HEK293T (cell line): ENCODE measurements around the gene TMED8.
A peak's percentile ranks its signal among the peaks of the same experiment; 100 is the strongest.

Experiments
- CTCF ChIA-PET: fragments of 350-600 bp; formaldehyde crosslinking; extraction: SDS; loops from one replicate; lab custom pipeline; 2021; ENCODE audit warnings: antibody characterized with exemption, inconsistent platforms; lab: Yijun Ruan, JAX
- POLR2A ChIA-PET: fragments of 350-600 bp; formaldehyde crosslinking; extraction: SDS; loops from one replicate; lab custom pipeline; 2020; ENCODE audit warnings: antibody characterized with exemption, inconsistent platforms; lab: Yijun Ruan, JAX
- DNase-seq: peaks from one replicate; pipeline ENCODE4 v3.0.0; 2012; ENCODE audit warnings: mixed read lengths; ENCODE audit errors: extremely low spot score
- ARNT ChIP-seq: fragments of 450-650 bp; IDR thresholded peaks from 2 replicates; pipeline ENCODE4 v1.6.1; 2017; ENCODE audit warnings: mild to moderate bottlenecking
- BHLHE40 ChIP-seq: fragments of 450-650 bp; IDR thresholded peaks from 2 replicates; pipeline ENCODE4 v1.6.1; 2016; ENCODE audit warnings: mild to moderate bottlenecking, moderate library complexity, borderline replicate concordance
- CTBP1 ChIP-seq: fragments of 450-650 bp; IDR thresholded peaks from 2 replicates; pipeline ENCODE4 v1.6.1; 2016; ENCODE audit warnings: borderline replicate concordance
- ELF4 ChIP-seq: fragments of 450-650 bp; IDR thresholded peaks from 2 replicates; pipeline ENCODE4 v1.6.1; 2017; ENCODE audit warnings: antibody characterized with exemption
- FOXA1 ChIP-seq: fragments of 450-650 bp; IDR thresholded peaks from 2 replicates; pipeline ENCODE4 v1.6.1; 2016; ENCODE audit warnings: mild to moderate bottlenecking
- FOXK2 ChIP-seq: fragments of 450-650 bp; IDR thresholded peaks from 2 replicates; pipeline ENCODE4 v1.6.1; 2016; ENCODE audit warnings: mild to moderate bottlenecking
- FOXM1 ChIP-seq: fragments of 450-650 bp; IDR thresholded peaks from 2 replicates; pipeline ENCODE4 v1.6.1; 2017; ENCODE audit warnings: mild to moderate bottlenecking, borderline replicate concordance
- HDGF ChIP-seq: fragments of 450-650 bp; IDR thresholded peaks from 2 replicates; pipeline ENCODE4 v1.6.1; 2017; ENCODE audit warnings: antibody characterized with exemption, borderline replicate concordance
- L3MBTL2 ChIP-seq: fragments of 450-650 bp; conservative IDR thresholded peaks from 2 replicates; pipeline ENCODE4 v1.6.1; 2016; ENCODE audit warnings: mild to moderate bottlenecking
- LEF1 ChIP-seq: fragments of 450-650 bp; IDR thresholded peaks from 2 replicates; pipeline ENCODE4 v1.6.1; 2017; ENCODE audit warnings: mild to moderate bottlenecking, borderline replicate concordance
- NFRKB ChIP-seq: fragments of 450-650 bp; IDR thresholded peaks from 2 replicates; pipeline ENCODE4 v1.6.1; 2016; ENCODE audit warnings: mild to moderate bottlenecking, moderate library complexity
- SP1 ChIP-seq: fragments of 450-650 bp; IDR thresholded peaks from 2 replicates; pipeline ENCODE4 v1.6.1; 2017
- SUZ12 ChIP-seq: fragments of 450-650 bp; IDR thresholded peaks from 2 replicates; pipeline ENCODE4 v1.6.1; 2016; ENCODE audit warnings: mild to moderate bottlenecking
- TARDBP ChIP-seq: fragments of 450-650 bp; IDR thresholded peaks from 2 replicates; pipeline ENCODE4 v1.6.1; 2016
- ZNF384 ChIP-seq: fragments of 450-650 bp; IDR thresholded peaks from 2 replicates; pipeline ENCODE4 v1.6.1; 2016
- TF ChIP-seq, protein P1 (sequence below): fragments of 450-650 bp; IDR thresholded peaks from 2 replicates; pipeline ENCODE4 v1.6.1; 2016

Gene TMED8

DNA sequence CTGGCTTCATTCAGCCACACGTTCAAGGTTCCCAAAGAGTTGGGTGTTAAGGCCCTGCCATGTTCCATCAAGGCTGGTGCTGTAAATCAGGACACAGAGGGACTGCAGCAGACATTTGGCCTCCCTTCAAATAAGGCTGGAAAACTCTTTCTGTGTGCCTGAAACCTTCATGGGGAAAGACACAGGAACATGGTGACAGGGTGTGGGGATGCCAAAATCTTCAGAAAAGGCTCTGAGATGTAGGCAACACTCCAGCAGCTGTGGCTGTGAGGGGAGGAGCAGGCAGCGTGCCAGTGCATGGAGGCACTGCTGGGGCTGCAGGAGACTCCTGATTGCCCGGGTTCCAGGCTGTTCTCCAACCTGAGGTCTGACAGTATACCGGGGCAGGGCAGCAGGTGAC lies 71.2 kb downstream of the TMED8 start:
- CTCF ChIA-PET = interaction anchor here (0.8 to 6.3 kb wide), 2 partner anchors 9 to 153 kb away, joined by 4 to 134 read pairs; no protein-coding TSS in a partner anchor
- DNase-seq = no peak
- TF ChIP-seq SUZ12 (no peak), ZNF384 (no peak), FOXM1 (no peak), FOXK2 (no peak)
- POLR2A ChIA-PET = interaction anchor here (5.2 kb wide), 1 partner anchor 15 kb away, joined by 56 read pairs; the partner anchor contains the start of genes GSTZ1 and POMT2

- no peak for DNase-seq
- ChIA-PET CTCF (interaction anchor here (0.7 to 6.3 kb wide), 5 partner anchors 11 to 247 kb away, joined by 3 to 134 read pairs (median 4); no protein-coding TSS in a partner anchor), POLR2A (interaction anchor here (0.7 to 5.2 kb wide), 7 partner anchors 12 to 602 kb away, joined by 3 to 56 read pairs (median 3); partner anchors contain the start of genes GSTZ1, POMT2, SAMD15 and TMED8)
- TF ChIP-seq ELF4 (no peak), ARNT (no peak), SP1 (no peak), SUZ12 (no peak), ZNF384 (no peak), FOXK2 (no peak), NFRKB (no peak), HDGF (no peak), CTBP1 (no peak), TARDBP (no peak), L3MBTL2 (no peak), BHLHE40 (no peak), FOXA1 (no peak), LEF1 (no peak)
- TF ChIP-seq, protein P1, sequence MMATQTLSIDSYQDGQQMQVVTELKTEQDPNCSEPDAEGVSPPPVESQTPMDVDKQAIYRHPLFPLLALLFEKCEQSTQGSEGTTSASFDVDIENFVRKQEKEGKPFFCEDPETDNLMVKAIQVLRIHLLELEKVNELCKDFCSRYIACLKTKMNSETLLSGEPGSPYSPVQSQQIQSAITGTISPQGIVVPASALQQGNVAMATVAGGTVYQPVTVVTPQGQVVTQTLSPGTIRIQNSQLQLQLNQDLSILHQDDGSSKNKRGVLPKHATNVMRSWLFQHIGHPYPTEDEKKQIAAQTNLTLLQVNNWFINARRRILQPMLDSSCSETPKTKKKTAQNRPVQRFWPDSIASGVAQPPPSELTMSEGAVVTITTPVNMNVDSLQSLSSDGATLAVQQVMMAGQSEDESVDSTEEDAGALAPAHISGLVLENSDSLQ = no peak
Measured at GRCh38 chr14:77303417-77304156, 73.3 kb downstream of the TMED8 start.

- DNase-seq = no peak
- ChIA-PET POLR2A (interaction anchor here (1.0 to 5.2 kb wide), 3 partner anchors 10 to 74 kb away, joined by 3 to 56 read pairs (median 3); partner anchors contain the start of genes GSTZ1, POMT2, SAMD15 and TMED8), CTCF (interaction anchor here (2.3 to 6.3 kb wide), 2 partner anchors 11 to 151 kb away, joined by 11 to 134 read pairs; no protein-coding TSS in a partner anchor)
- TF ChIP-seq FOXK2 (no peak), BHLHE40 (no peak), FOXM1 (no peak), SUZ12 (no peak), L3MBTL2 (no peak), ARNT (no peak), CTBP1 (no peak), ELF4 (no peak), ZNF384 (no peak), FOXA1 (no peak), TARDBP (no peak), SP1 (no peak), LEF1 (no peak), HDGF (no peak), NFRKB (no peak)
- TF ChIP-seq, protein P1 = no peak
Measured at GRCh38 chr14:77302926-77303325, 74.0 kb downstream of the TMED8 start.

- DNase-seq = peak; percentile 77
- TF ChIP-seq NFRKB (no peak), SUZ12 (no peak), FOXA1 (no peak), BHLHE40 (no peak), ELF4 (no peak), CTBP1 (no peak), TARDBP (no peak), HDGF (no peak), L3MBTL2 (no peak), LEF1 (no peak), FOXM1 (no peak), ARNT (no peak), FOXK2 (no peak), ZNF384 (no peak), SP1 (no peak)
- TF ChIP-seq, protein P1 = no peak
- POLR2A ChIA-PET = interaction anchor here (2.4 to 5.2 kb wide), 2 partner anchors 15 to 20 kb away, joined by 13 to 56 read pairs; partner anchors contain the start of genes GSTZ1 and POMT2
- CTCF ChIA-PET = interaction anchor here (0.6 to 6.3 kb wide), 6 partner anchors 13 to 251 kb away, joined by 3 to 134 read pairs (median 3); no protein-coding TSS in a partner anchor
Measured at GRCh38 chr14:77301103-77301502, 75.8 kb downstream of the TMED8 start.

GRCh38 chr14:77299771-77300170 lies 77.1 kb downstream of the TMED8 start:
- ChIA-PET CTCF (interaction anchor here (1.0 to 6.3 kb wide), 2 partner anchors 15 to 20 kb away, joined by 3 to 134 read pairs; no protein-coding TSS in a partner anchor), POLR2A (no interaction called here)
- TF ChIP-seq, protein P1 = no peak
- TF ChIP-seq L3MBTL2 (no peak), TARDBP (no peak), FOXA1 (no peak), LEF1 (no peak), ZNF384 (no peak), FOXK2 (no peak), ELF4 (no peak), BHLHE40 (no peak), HDGF (no peak)
- no peak for DNase-seq
